Measurements from ENCODE around the gene MAPK10.

- TF ChIP-seq CTCF (IDR thresholded peaks at IDR 0.05) (no peak), POLR2A (IDR thresholded peaks at IDR 0.05) (no peak), EP300 (IDR thresholded peaks at IDR 0.05) (no peak), POLR2AphosphoS5 (IDR thresholded peaks at IDR 0.05) (no peak)
These were observed 305.4 kb downstream of the MAPK10 start for GRCh38 chr4:86054286-86055032.
